GM12878 (cell line): ENCODE measurements around the gene CHN1. TPM values are rescaled to one million over a fixed set of nuclear protein-coding genes. Genes with fewer than 3 reads are reported as not detected.

Experiments used
- ATAC-seq: fragments of 200-7000 bp; cut with Tn5 transposase; 3 replicates; pipeline ENCODE4 v1.9.1; 2020; ENCODE audit warnings: mild to moderate bottlenecking, moderate library complexity
- BruUV-seq: library from RNA; stranded (reverse); fragments of 400-500 nt; replicated peaks from 2 replicates; lab custom pipeline; 2021; lab: Mats Ljungman, UMichigan
- CTCF ChIA-PET: fragments of 300-600 bp; sonication (Branson Sonifier 250); formaldehyde crosslinking; extraction: SDS; loops from one replicate; lab custom pipeline; 2021; ENCODE audit warnings: inconsistent platforms; lab: Yijun Ruan, JAX
- POLR2A ChIA-PET: fragments of 350-600 bp; formaldehyde crosslinking; extraction: SDS; loops from one replicate; lab custom pipeline; 2021; ENCODE audit warnings: inconsistent platforms; lab: Charles Lee
- RAD21 ChIA-PET: fragments of 300-600 bp; sonication (Branson Sonifier 250); formaldehyde crosslinking; loops from one replicate; lab custom pipeline; 2023; ENCODE audit warnings: antibody characterized with exemption; ENCODE audit not compliant: unreplicated experiment; lab: Charles Lee
- SMC1A ChIA-PET: fragments of 300-600 bp; sonication (Branson Sonifier 250); formaldehyde crosslinking; loops from one replicate; lab custom pipeline; 2023; ENCODE audit not compliant: unreplicated experiment, uncharacterized antibody; lab: Charles Lee
- DNase-seq: peaks from one replicate; pipeline ENCODE4 v3.0.0-alpha.2; 2011; ENCODE audit warnings: low read depth, low spot score
- FAIRE-seq: peaks from 3 replicates; lab custom pipeline; 2011; peaks lifted over from hg19 to GRCh38; lab: Jason Lieb, UNC
- H2AFZ ChIP-seq: 2 replicates; pipeline ENCODE4 v1.6.0; 2011; ENCODE audit warnings: low read depth, low read length, control low read depth; ENCODE audit not compliant: control insufficient read depth
- H3K27ac ChIP-seq: 2 replicates; pipeline ENCODE4 v1.5.1; 2011; ENCODE audit warnings: control low read depth; ENCODE audit not compliant: control insufficient read depth, insufficient read depth
- H3K27me3 ChIP-seq, 2 experiments: replicated peaks in 1 of 2; 2 replicates each; pipeline versions ENCODE4 v1.6.0 to v1.6.1; 2011; ENCODE audit warnings: low read length in 1 of 2; ENCODE audit not compliant: control insufficient read depth in 2 of 2, insufficient read depth in 2 of 2
- H3K36me3 ChIP-seq, 2 experiments: 2 replicates each; pipeline ENCODE4 v1.5.1; 2011; ENCODE audit warnings: low read length in 1 of 2; ENCODE audit not compliant: control insufficient read depth in 2 of 2, insufficient read depth in 2 of 2
- H3K4me1 ChIP-seq: 2 replicates; pipeline ENCODE4 v1.6.1; 2011; ENCODE audit warnings: mild to moderate bottlenecking, low read length, moderate library complexity, mixed read lengths; ENCODE audit not compliant: control insufficient read depth, insufficient read depth
- H3K4me2 ChIP-seq: 2 replicates; pipeline ENCODE4 v1.6.0; 2011; ENCODE audit warnings: control low read depth; ENCODE audit not compliant: control insufficient read depth, insufficient read depth
- H3K4me3 ChIP-seq: fragments of 200-600 bp; sonication (generic); 2 replicates; pipeline ENCODE4 v1.5.1; 2016
- H3K79me2 ChIP-seq: 2 replicates; pipeline ENCODE4 v1.6.0; 2011; ENCODE audit warnings: low read length; ENCODE audit not compliant: control insufficient read depth, insufficient read depth
- H3K9ac ChIP-seq: 2 replicates; pipeline ENCODE4 v1.8.0; 2011; ENCODE audit warnings: low read length, control low read depth, mixed read lengths; ENCODE audit not compliant: control insufficient read depth, insufficient read depth
- H3K9me3 ChIP-seq: replicated peaks from 3 replicates; pipeline ENCODE4 v1.5.1; 2011; ENCODE audit warnings: mild to moderate bottlenecking, low read length; ENCODE audit not compliant: control insufficient read depth, insufficient read depth
- H4K20me1 ChIP-seq: 2 replicates; pipeline ENCODE4 v1.6.0; 2011; ENCODE audit not compliant: control insufficient read depth, insufficient read depth
- ASH2L ChIP-seq: fragments of 300-600, 200-600 bp; sonication (generic); IDR thresholded peaks from 2 replicates; pipeline ENCODE4 v1.6.1; 2017; ENCODE audit warnings: low read depth, mild to moderate bottlenecking, borderline replicate concordance
- SIX5 ChIP-seq: IDR thresholded peaks from 2 replicates; pipeline ENCODE4 v1.6.1; 2011; ENCODE audit warnings: mild to moderate bottlenecking, low read depth, low read length, moderate library complexity; ENCODE audit not compliant: severe bottlenecking
- WGBS: methylation state at CpG from one replicate; pipeline ENCODE4 v1.1.6; 2016; ENCODE audit warnings: low lambda C conversion rate; ENCODE audit not compliant: insufficient replicate concordance, insufficient coverage; ENCODE audit errors: missing lambda C conversion rate; 5-methylcytosine and 5-hydroxymethylcytosine counted together
- in situ Hi-C: fragments of 300-500 bp; cut with MboI; formaldehyde crosslinking; loops from 9 replicates; pipeline ENCODE4 v1.14.3; 2018; ENCODE audit warnings: mixed read lengths
- intact Hi-C: fragments of 100-400 bp; cut with micrococcal nuclease; formaldehyde crosslinking; loops from one replicate; pipeline ENCODE4 v1.14.2; 2022; ENCODE audit not compliant: unreplicated experiment
- polyA plus RNA-seq, 11 experiments: library from polyadenylated mRNA; depleted of rRNA in 4 of 11; unstranded in 6 of 11; stranded (reverse) in 5 of 11; fragments of >200 nt; fragmentation: Nextera tagmentation in 4 of 11; fragmentation: Illumina TruSeq in 1 of 11; extraction: Ambion mirVana in 4 of 11; extraction: Trizol in 1 of 11; gene quantifications; 1 replicate in 1 of 11; 2 replicates in 10 of 11; pipeline versions ENCODE4 v1.2.1 to v1.2.3, GENCODE V29; 2011 to 2016; ENCODE audit warnings: inconsistent platforms in 2 of 11, missing spikeins in 2 of 11, low read depth in 1 of 11
- total RNA-seq, 4 experiments: library from RNA; depleted of rRNA in 3 of 4; stranded (reverse); fragments of >200 nt in 3 of 4; fragmentation: Illumina TruSeq in 1 of 4; extraction: Trizol in 1 of 4; gene quantifications; 2 replicates each; pipeline versions ENCODE4 v1.2.1 to v1.2.3, GENCODE V29; 2013 to 2021
- TF ChIP-seq, protein P1 (sequence below): IDR thresholded peaks from 2 replicates; pipeline ENCODE4 v1.6.1; 2012; ENCODE audit warnings: low read depth, low read length, improper control_type of control experiment

Gene CHN1
- total and polyA plus RNA-seq, 10 of the 15 experiments (the other 5 are each of a cell fraction or from before 2014, with no cell fraction given): 0.18 to 0.92 (median 0.53) TPM; not detected in 1

GRCh38 chr2:174916270-174916930 is 88.8 kb downstream of the CHN1 start:
- ChIA-PET CTCF (no interaction called here), SMC1A (no interaction called here), RAD21 (no interaction called here), POLR2A (no interaction called here)
- no peak for ATAC-seq
- no peak overlapping the region for H3K27ac ChIP-seq
- no peaks in the 10 kb centered on the region for H3K9me3 ChIP-seq
- H3K9ac ChIP-seq: no peak overlapping the region
- in situ Hi-C loops (no loop called here), intact Hi-C loops (loop anchor here (1.0 kb wide), 1 partner anchor 20 kb away; no protein-coding TSS in a partner anchor)
- BruUV-seq: no TSS peak
- H3K4me3 ChIP-seq: no peak overlapping the region
- H3K27me3 ChIP-seq: no peaks in the 10 kb centered on the region
- no peaks in the 10 kb centered on the region for H4K20me1 ChIP-seq
- DNase-seq: no peak
- H3K4me2 ChIP-seq: no peak overlapping the region
- no peak overlapping the region for H2AFZ ChIP-seq
- H3K79me2 ChIP-seq: no peaks in the 10 kb centered on the region
- no peaks in the 10 kb centered on the region for H3K36me3 ChIP-seq
- no peak for FAIRE-seq
- TF ChIP-seq, protein P1, sequence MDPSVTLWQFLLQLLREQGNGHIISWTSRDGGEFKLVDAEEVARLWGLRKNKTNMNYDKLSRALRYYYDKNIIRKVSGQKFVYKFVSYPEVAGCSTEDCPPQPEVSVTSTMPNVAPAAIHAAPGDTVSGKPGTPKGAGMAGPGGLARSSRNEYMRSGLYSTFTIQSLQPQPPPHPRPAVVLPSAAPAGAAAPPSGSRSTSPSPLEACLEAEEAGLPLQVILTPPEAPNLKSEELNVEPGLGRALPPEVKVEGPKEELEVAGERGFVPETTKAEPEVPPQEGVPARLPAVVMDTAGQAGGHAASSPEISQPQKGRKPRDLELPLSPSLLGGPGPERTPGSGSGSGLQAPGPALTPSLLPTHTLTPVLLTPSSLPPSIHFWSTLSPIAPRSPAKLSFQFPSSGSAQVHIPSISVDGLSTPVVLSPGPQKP: no peak
- TF ChIP-seq ASH2L (no peak), SIX5 (no peak)
- WGBS: 43% methylated on average over 4 of the region's 4 CpGs
- no peaks in the 10 kb centered on the region for H3K4me1 ChIP-seq
